ENCODE data around the gene GBGT1. TPM values are rescaled to one million over a fixed set of nuclear protein-coding genes. Genes with fewer than 3 reads are reported as not detected.

Gene GBGT1
- total RNA-seq, 1 experiment from 2014 or later = not detected

- DNase-seq = no peak
- no peaks in the 10 kb centered on the region for H3K4me1 Mint-ChIP-seq (ENCODE audit: low read depth, unreplicated experiment)
- no peak overlapping the region for H3K27ac Mint-ChIP-seq (ENCODE audit: unreplicated experiment)
- H3K4me3 Mint-ChIP-seq (ENCODE audit: low read depth, unreplicated experiment) = no peak overlapping the region
- TF ChIP-seq CTCF (IDR thresholded peaks at IDR 0.05; ENCODE audit: unreplicated experiment) = no peak
- H3K36me3 Mint-ChIP-seq (ENCODE audit: insufficient read depth, unreplicated experiment) = peaks cover 11% of the 10 kb centered on the region
- no peaks in the 10 kb centered on the region for H3K27me3 Mint-ChIP-seq (ENCODE audit: unreplicated experiment)
- BruUV-seq (replicated peaks) = no TSS peak
- H3K9me3 Mint-ChIP-seq (ENCODE audit: low read depth, unreplicated experiment) = no peaks in the 10 kb centered on the region
- CTCF ChIA-PET = interaction anchor here (2.0 kb wide), 1 partner anchor 8 kb away, joined by 40 read pairs; no protein-coding TSS in a partner anchor
- intact Hi-C loops (cut with micrococcal nuclease; ENCODE audit: unreplicated experiment) = loop anchor here (10.0 kb wide), 1 partner anchor 108 kb away; the partner anchor contains the start of gene GTF3C5
These were observed 20.8 kb downstream of the GBGT1 start for GRCh38 chr9:133142684-133143622.

GRCh38 chr9:133141833-133142595 lies 21.7 kb downstream of the GBGT1 start:
- peaks cover 4% of the 10 kb centered on the region for H3K36me3 Mint-ChIP-seq (ENCODE audit: insufficient read depth, unreplicated experiment)
- CTCF ChIA-PET = no interaction called here
- no peak for TF ChIP-seq CTCF (IDR thresholded peaks at IDR 0.05; ENCODE audit: unreplicated experiment)
- H3K27me3 Mint-ChIP-seq (ENCODE audit: unreplicated experiment) = no peaks in the 10 kb centered on the region
- DNase-seq = no peak
- H3K9me3 Mint-ChIP-seq (ENCODE audit: low read depth, unreplicated experiment) = no peaks in the 10 kb centered on the region
- no peak overlapping the region for H3K4me3 Mint-ChIP-seq (ENCODE audit: low read depth, unreplicated experiment)
- H3K27ac Mint-ChIP-seq (ENCODE audit: unreplicated experiment) = no peak overlapping the region
- no TSS peak for BruUV-seq (replicated peaks)
- no peaks in the 10 kb centered on the region for H3K4me1 Mint-ChIP-seq (ENCODE audit: low read depth, unreplicated experiment)
- intact Hi-C loops (cut with micrococcal nuclease; ENCODE audit: unreplicated experiment) = loop anchor here (10.0 kb wide), 1 partner anchor 107 kb away; the partner anchor contains the start of gene GTF3C5

- Mint-ChIP-seq H3K4me1 (ENCODE audit: low read depth, unreplicated experiment) (peaks cover 6% of the 10 kb centered on the region), H3K27me3 (ENCODE audit: unreplicated experiment) (no peaks in the 10 kb centered on the region), H3K36me3 (ENCODE audit: insufficient read depth, unreplicated experiment) (peaks cover 4% of the 10 kb centered on the region), H3K4me3 (ENCODE audit: low read depth, unreplicated experiment) (no peak overlapping the region), H3K9me3 (ENCODE audit: low read depth, unreplicated experiment) (no peaks in the 10 kb centered on the region), H3K27ac (ENCODE audit: unreplicated experiment) (no peak overlapping the region)
- CTCF ChIA-PET = no interaction called here
- DNase-seq = no peak
- BruUV-seq (replicated peaks) = no TSS peak
- TF ChIP-seq CTCF (IDR thresholded peaks at IDR 0.05; ENCODE audit: unreplicated experiment) = no peak
- intact Hi-C loops (cut with micrococcal nuclease; ENCODE audit: unreplicated experiment) = loop anchor here (10.0 kb wide), 1 partner anchor 106 kb away; the partner anchor contains the start of gene GTF3C5
These were observed 23.1 kb downstream of the GBGT1 start for GRCh38 chr9:133140606-133141005.

- Mint-ChIP-seq H3K4me1 (ENCODE audit: low read depth, unreplicated experiment) (peaks cover 11% of the 10 kb centered on the region), H3K36me3 (ENCODE audit: insufficient read depth, unreplicated experiment) (peaks cover 4% of the 10 kb centered on the region), H3K27ac (ENCODE audit: unreplicated experiment) (no peak overlapping the region), H3K9me3 (ENCODE audit: low read depth, unreplicated experiment) (no peaks in the 10 kb centered on the region), H3K27me3 (ENCODE audit: unreplicated experiment) (no peaks in the 10 kb centered on the region), H3K4me3 (ENCODE audit: low read depth, unreplicated experiment) (no peak overlapping the region)
- no peak for DNase-seq
- CTCF ChIA-PET = no interaction called here
- BruUV-seq (replicated peaks) = no TSS peak
- intact Hi-C loops (cut with micrococcal nuclease; ENCODE audit: unreplicated experiment) = loop anchor here (10.0 kb wide), 1 partner anchor 105 kb away; the partner anchor contains the start of gene GTF3C5
- TF ChIP-seq CTCF (IDR thresholded peaks at IDR 0.05; ENCODE audit: unreplicated experiment) = no peak
These were observed 23.6 kb downstream of the GBGT1 start for GRCh38 chr9:133140174-133140505.

Data from Calu3 (cell line).